ENCODE results near the gene CDK10. TPM values are rescaled to one million over a fixed set of nuclear protein-coding genes. Genes with fewer than 3 reads are reported as not detected.
A peak's percentile ranks its signal among the peaks of the same experiment; 100 is the strongest.

Gene CDK10
- total RNA-seq, 1 experiment from 2014 or later, result 52.6 TPM

- no peaks in the 10 kb centered on the region; the same call in 1 of the 2 replicates for H3K4me1 ChIP-seq (ENCODE audit: control insufficient read depth, insufficient read depth, low read length)
- intact Hi-C loops (cut with micrococcal nuclease; ENCODE audit: unreplicated experiment) (no loop called here), in situ Hi-C loops (cut with HindIII; ENCODE audit: low pct_unique_long_range_greater_than_20kb, low sequenced_read_pairs) (no loop called here)
- no peaks in the 10 kb centered on the region for H3K9me3 ChIP-seq (ENCODE audit: control insufficient read depth, insufficient read depth, low read depth, low read length)
- peak; percentile 15 for ATAC-seq
- DNase-seq (ENCODE audit: low read depth, low spot score), result no peak
- no TSS peak for BruUV-seq (replicated peaks)
- H3K27me3 ChIP-seq (ENCODE audit: control insufficient read depth, insufficient read depth, low read length), result no peaks in the 10 kb centered on the region
- ChIA-PET CTCF (interaction anchor here (0.7 kb wide), 1 partner anchor 51 kb away, joined by 3 read pairs; no protein-coding TSS in a partner anchor), POLR2A (interaction anchor here (0.5 kb wide), 1 partner anchor 1220 kb away, joined by 3 read pairs; no protein-coding TSS in a partner anchor)
- H3K36me3 ChIP-seq (ENCODE audit: control insufficient read depth, insufficient read depth, low read length), result no peaks in the 10 kb centered on the region
- no peak overlapping the region for H3K27ac ChIP-seq (ENCODE audit: low read length)
- H3K4me3 ChIP-seq (ENCODE audit: low read depth in 2 of 2, low read length in 2 of 2), result no peak overlapping the region
- no peak for TF ChIP-seq CTCF (IDR thresholded peaks at IDR 0.05)
- TF ChIP-seq POLR2AphosphoS5 (IDR thresholded peaks at IDR 0.05; ENCODE audit: low read depth, low read length), result no peak
- TF ChIP-seq REST (IDR thresholded peaks at IDR 0.05; ENCODE audit: insufficient read depth in 1 of 2, low read depth in 2 of 2, low read length in 1 of 2), result no peak
- TF ChIP-seq SIN3A (IDR thresholded peaks at IDR 0.05; ENCODE audit: borderline replicate concordance, insufficient read depth, low read depth, low read length), result no peak
- no peak for TF ChIP-seq TCF7L2 (IDR thresholded peaks at IDR 0.05; ENCODE audit: low read depth, low read length)
These were observed 8.8 kb downstream of the CDK10 start for GRCh38 chr16:89695086-89695874.

GRCh38 chr16:89695875-89696669 is 9.6 kb downstream of the CDK10 start:
- H3K27ac ChIP-seq (ENCODE audit: low read length), result no peak overlapping the region
- H3K36me3 ChIP-seq (ENCODE audit: control insufficient read depth, insufficient read depth, low read length), result no peaks in the 10 kb centered on the region; the same call in 1 of the 2 replicates
- TF ChIP-seq SIN3A (IDR thresholded peaks at IDR 0.05; ENCODE audit: borderline replicate concordance, insufficient read depth, low read depth, low read length) (no peak), POLR2AphosphoS5 (IDR thresholded peaks at IDR 0.05; ENCODE audit: low read depth, low read length) (0 out of 2 replicates have a peak, but pooled peaks have one; percentile 21), TCF7L2 (IDR thresholded peaks at IDR 0.05; ENCODE audit: low read depth, low read length) (no peak)
- ATAC-seq (no peak), DNase-seq (ENCODE audit: low read depth, low spot score) (no peak)
- intact Hi-C loops (cut with micrococcal nuclease; ENCODE audit: unreplicated experiment) (no loop called here), in situ Hi-C loops (cut with HindIII; ENCODE audit: low pct_unique_long_range_greater_than_20kb, low sequenced_read_pairs) (no loop called here)
- CTCF ChIA-PET, result interaction anchor here (0.7 kb wide), 1 partner anchor 51 kb away, joined by 3 read pairs; no protein-coding TSS in a partner anchor
- H3K27me3 ChIP-seq (ENCODE audit: control insufficient read depth, insufficient read depth, low read length), result no peaks in the 10 kb centered on the region
- POLR2A ChIA-PET, result no interaction called here
- BruUV-seq (replicated peaks), result no TSS peak
- H3K4me1 ChIP-seq (ENCODE audit: control insufficient read depth, insufficient read depth, low read length), result peaks cover 4% of the 10 kb centered on the region; the same call in 1 of the 2 replicates
- no peak overlapping the region for H3K4me3 ChIP-seq (ENCODE audit: low read depth in 2 of 2, low read length in 2 of 2)
- no peaks in the 10 kb centered on the region for H3K9me3 ChIP-seq (ENCODE audit: control insufficient read depth, insufficient read depth, low read depth, low read length)
